SU-DHL-6 (cell line): Measurements from ENCODE around the gene MRPL49.

Experiments
- CTCF ChIP-seq: fragments of 200-600 bp; sonication (generic); IDR thresholded peaks from one replicate; pipeline ENCODE4 v1.5.1; 2017; ENCODE audit warnings: antibody characterized with exemption, mild to moderate bottlenecking, low read length, moderate library complexity; ENCODE audit not compliant: insufficient read depth, poor library complexity, severe bottlenecking
- EZH2phosphoT487 ChIP-seq: fragments of 200-600 bp; sonication (generic), shearing (Covaris generic); conservative IDR thresholded peaks from 2 replicates; pipeline ENCODE4 v1.6.1; 2018; ENCODE audit warnings: mild to moderate bottlenecking, antibody characterized with exemption, low read length, moderate library complexity, mixed read lengths

DNA sequence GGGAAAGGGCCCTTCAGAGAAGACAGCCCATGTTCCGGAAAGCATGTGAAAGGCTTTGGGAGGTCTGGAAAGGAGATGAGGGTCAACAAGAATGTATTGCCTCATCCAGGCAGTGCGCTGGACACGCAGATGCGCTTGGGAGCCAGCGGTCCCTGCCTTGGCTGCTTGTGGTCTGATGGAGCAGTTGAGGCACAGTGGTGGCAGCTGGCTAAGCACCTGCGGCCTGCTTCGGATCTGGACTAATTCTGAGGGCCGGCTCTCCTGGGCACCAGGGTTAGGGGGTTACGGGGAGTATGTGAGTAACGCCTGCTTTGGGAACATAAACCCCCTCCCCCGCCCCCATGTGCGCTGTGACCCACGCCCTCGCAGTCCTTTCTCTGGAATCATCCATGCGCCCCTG lies 15.0 kb upstream of the MRPL49 start:
- TF ChIP-seq CTCF (no peak), EZH2phosphoT487 (no peak)
